Measurements from ENCODE around the gene MAP2K6. TPM values are rescaled to one million over a fixed set of nuclear protein-coding genes. Genes with fewer than 3 reads are reported as not detected.

The MAP2K6 gene
- total and polyA plus RNA-seq, 2 of the 8 experiments (the other 6 are each of a cell fraction or from before 2014, with no cell fraction given): 11.0 to 44.1 TPM

- POLR2A ChIA-PET (ENCODE audit: partially characterized antibody): no interaction called here
- no peak for FAIRE-seq
- CTCF ChIA-PET (ENCODE audit: partially characterized antibody): interaction anchor here (0.6 to 1.5 kb wide), 2 partner anchors 43 to 82 kb away, joined by 5 to 7 read pairs; no protein-coding TSS in a partner anchor
These were observed 12.4 kb upstream of the MAP2K6 start for GRCh38 chr17:69402052-69402451.

More at GRCh38 chr17:69402052-69402451, 12.4 kb upstream of the MAP2K6 start:
- Histone ChIP-seq H3K4me2 (ENCODE audit: insufficient read depth in 1 of 2, low read depth in 2 of 2, low read length in 2 of 2) (no peak overlapping the region), H3K9ac (replicated peaks in 1 of 4; ENCODE audit: extremely low read depth in 1 of 4, low read depth in 3 of 4, low read length in 3 of 4) (no peak overlapping the region), H2AK5ac (ENCODE audit: low read depth, low read length) (no peak overlapping the region), H3K23ac (ENCODE audit: insufficient read length) (no peak overlapping the region), H3K4me3 (ENCODE audit: extremely low read depth in 1 of 4, insufficient read depth in 2 of 4, low read depth in 3 of 4, low read length in 4 of 4) (no peak overlapping the region), H3K14ac (ENCODE audit: insufficient read length) (no peak overlapping the region), H4K91ac (replicated peaks; ENCODE audit: insufficient read length, low read length) (no peak overlapping the region), H3K27ac (ENCODE audit: low read depth, low read length) (no peak overlapping the region), H2BK15ac (ENCODE audit: low read length) (no peak overlapping the region), H4K20me1 (replicated peaks in 1 of 2; ENCODE audit: control insufficient read depth in 1 of 2, insufficient read depth in 2 of 2, low read length in 2 of 2) (no peaks in the 10 kb centered on the region), H3K27me3 (replicated peaks in 1 of 4; ENCODE audit: control insufficient read depth in 3 of 4, extremely low read depth in 1 of 4, insufficient read depth in 3 of 4, low read length in 3 of 4) (no peaks in the 10 kb centered on the region), H2BK120ac (replicated peaks; ENCODE audit: low read depth, low read length) (no peak overlapping the region), H4K5ac (ENCODE audit: insufficient read length, low read depth, low read length) (no peak overlapping the region), H3K79me2 (ENCODE audit: control insufficient read depth in 1 of 2, insufficient read depth in 2 of 2, low read length in 2 of 2) (no peaks in the 10 kb centered on the region), H3K79me1 (ENCODE audit: low read depth, low read length) (no peaks in the 10 kb centered on the region), H3K4me1 (replicated peaks in 1 of 4; ENCODE audit: control insufficient read depth in 3 of 4, insufficient read depth in 4 of 4, low read length in 3 of 4) (no peaks in the 10 kb centered on the region), H2BK5ac (ENCODE audit: low read depth, low read length) (no peak overlapping the region), H2BK12ac (ENCODE audit: low read depth, low read length) (no peak overlapping the region), H4K8ac (ENCODE audit: extremely low read depth, insufficient read depth, low read length) (no peak overlapping the region), H2AFZ (ENCODE audit: low read length) (no peak overlapping the region), H2BK20ac (ENCODE audit: low read length) (no peak overlapping the region), H3K9me3 (ENCODE audit: insufficient read depth in 2 of 2, low read depth in 1 of 2, low read length in 1 of 2) (no peaks in the 10 kb centered on the region), H3K23me2 (ENCODE audit: low read depth, low read length) (no peaks in the 10 kb centered on the region), H3K56ac (replicated peaks; ENCODE audit: insufficient read length, low read depth, low read length) (no peak overlapping the region), H3K18ac (ENCODE audit: extremely low read depth, low read length) (no peak overlapping the region), H3K4ac (replicated peaks; ENCODE audit: insufficient read length, low read depth, low read length) (no peak overlapping the region), H3K36me3 (ENCODE audit: control insufficient read depth in 2 of 4, insufficient read depth in 4 of 4, low read length in 3 of 4) (no peaks in the 10 kb centered on the region)
- TF ChIP-seq SIN3A (conservative IDR thresholded peaks at IDR 0.05 in 1 of 2, IDR thresholded peaks at IDR 0.05 in 1 of 2; ENCODE audit: low read depth in 1 of 2, low read length in 2 of 2) (no peak), HDAC6 (IDR thresholded peaks at IDR 0.05; ENCODE audit: low read depth, low read length) (no peak), CHD1 (IDR thresholded peaks at IDR 0.05; ENCODE audit: low read depth, low read length) (no peak), POLR2AphosphoS5 (IDR thresholded peaks at IDR 0.05; ENCODE audit: low read depth, low read length) (no peak), SP2 (IDR thresholded peaks at IDR 0.05; ENCODE audit: low read length) (no peak), RNF2 (IDR thresholded peaks at IDR 0.05; ENCODE audit: borderline replicate concordance, low read depth, low read length, missing control alignments, poor library complexity, severe bottlenecking) (no peak), CBX8 (IDR thresholded peaks at IDR 0.05; ENCODE audit: borderline replicate concordance, low read depth, low read length) (no peak)
- no peak for DNase-seq (ENCODE audit: low read depth in 1 of 2, low spot score in 2 of 2)
- WGBS, 2 experiments (ENCODE audit: extremely low coverage in 1 of 2, insufficient coverage in 1 of 2, insufficient read length in 1 of 2, insufficient replicate concordance in 2 of 2, low coverage in 1 of 2, low lambda C conversion rate in 2 of 2, missing lambda C conversion rate in 1 of 2): 83% methylated on average over 6 of the region's 7 CpGs; no CpG with 5 or more reads in 1 of the 2 experiments

All from H1 (cell line).